Caco-2 (cell line): ENCODE measurements around the gene GLIS1. TPM values are rescaled to one million over a fixed set of nuclear protein-coding genes. Genes with fewer than 3 reads are reported as not detected.

Source experiments
- BruUV-seq: library from RNA; stranded (reverse); fragments of 400-500 nt; replicated peaks from 2 replicates; lab custom pipeline; 2021; lab: Mats Ljungman, UMichigan
- CTCF ChIA-PET: fragments of 300-600 bp; sonication (Branson Sonifier 250); formaldehyde crosslinking; loops from one replicate; lab custom pipeline; 2022; ENCODE audit warnings: antibody characterized with exemption; lab: Charles Lee
- POLR2A ChIA-PET: fragments of 300-600 bp; sonication (Branson Sonifier 250); formaldehyde crosslinking; loops from one replicate; lab custom pipeline; 2022; ENCODE audit warnings: antibody characterized with exemption; lab: Charles Lee
- DNase-seq, 2 experiments: peaks; one replicate each; pipeline versions ENCODE4 v3.0.0 to v3.0.0-alpha.2; 2020 to 2022
- H3K27me3 ChIP-seq: replicated peaks from 2 replicates; pipeline ENCODE4 v1.6.0; 2011; ENCODE audit warnings: low read length; ENCODE audit not compliant: control insufficient read depth, insufficient read depth
- H3K36me3 ChIP-seq: 2 replicates; pipeline ENCODE4 v1.5.1; 2011; ENCODE audit warnings: low read length; ENCODE audit not compliant: control insufficient read depth, insufficient read depth
- H3K4me1 ChIP-seq: fragments of 250-450 bp; sonication (Bioruptor Pico); 2 replicates; pipeline ENCODE4 v1.5.1; 2020; ENCODE audit warnings: mild to moderate bottlenecking
- H3K4me3 ChIP-seq: 2 replicates; pipeline ENCODE4 v1.5.1; 2011; ENCODE audit warnings: low read depth, mild to moderate bottlenecking, control low read depth, low read length
- H3K9me3 ChIP-seq: fragments of 250-450 bp; sonication (Bioruptor Pico); 2 replicates; pipeline ENCODE4 v1.5.1; 2020; ENCODE audit warnings: mild to moderate bottlenecking, moderate library complexity
- H3K27ac Mint-ChIP-seq: one replicate; pipeline ENCODE4 v1.8.0; 2022; ENCODE audit warnings: mixed read lengths; ENCODE audit not compliant: unreplicated experiment
- H3K27me3 Mint-ChIP-seq: one replicate; pipeline ENCODE4 v1.8.0; 2022; ENCODE audit warnings: mixed read lengths; ENCODE audit not compliant: insufficient read depth, unreplicated experiment
- H3K36me3 Mint-ChIP-seq: one replicate; pipeline ENCODE4 v1.8.0; 2022; ENCODE audit warnings: mild to moderate bottlenecking, mixed read lengths; ENCODE audit not compliant: insufficient read depth, unreplicated experiment
- H3K4me1 Mint-ChIP-seq: one replicate; pipeline ENCODE4 v1.8.0; 2022; ENCODE audit warnings: low read depth, mixed read lengths; ENCODE audit not compliant: unreplicated experiment
- H3K4me3 Mint-ChIP-seq: one replicate; pipeline ENCODE4 v1.8.0; 2022; ENCODE audit warnings: mild to moderate bottlenecking, moderate library complexity, mixed read lengths; ENCODE audit not compliant: unreplicated experiment
- H3K9me3 Mint-ChIP-seq: one replicate; pipeline ENCODE4 v1.8.0; 2022; ENCODE audit warnings: mixed read lengths; ENCODE audit not compliant: unreplicated experiment
- intact Hi-C: fragments of 100-400 bp; cut with micrococcal nuclease; formaldehyde crosslinking; loops from one replicate; pipeline ENCODE4 v1.10.0; 2022; ENCODE audit not compliant: unreplicated experiment
- total RNA-seq: library from RNA; stranded (reverse); gene quantifications from 2 replicates; pipeline ENCODE4 v1.2.3, GENCODE V29; 2022
- TF ChIP-seq, protein P1 (sequence below), 2 experiments: fragments of 200-600 bp in 1 of 2; IDR thresholded peaks; 1 replicate in 1 of 2; 2 replicates in 1 of 2; pipeline versions ENCODE4 v1.5.1 to v1.8.0; 2011 to 2022; ENCODE audit warnings: antibody characterized with exemption in 1 of 2, control low read depth in 1 of 2, inconsistent platforms in 1 of 2, low read depth in 1 of 2, low read length in 1 of 2, mild to moderate bottlenecking in 1 of 2, moderate library complexity in 1 of 2; ENCODE audit not compliant: insufficient read depth in 1 of 2, severe bottlenecking in 1 of 2, unreplicated experiment in 1 of 2

The GLIS1 gene
- total RNA-seq, 1 experiment from 2014 or later, result not detected

DNA sequence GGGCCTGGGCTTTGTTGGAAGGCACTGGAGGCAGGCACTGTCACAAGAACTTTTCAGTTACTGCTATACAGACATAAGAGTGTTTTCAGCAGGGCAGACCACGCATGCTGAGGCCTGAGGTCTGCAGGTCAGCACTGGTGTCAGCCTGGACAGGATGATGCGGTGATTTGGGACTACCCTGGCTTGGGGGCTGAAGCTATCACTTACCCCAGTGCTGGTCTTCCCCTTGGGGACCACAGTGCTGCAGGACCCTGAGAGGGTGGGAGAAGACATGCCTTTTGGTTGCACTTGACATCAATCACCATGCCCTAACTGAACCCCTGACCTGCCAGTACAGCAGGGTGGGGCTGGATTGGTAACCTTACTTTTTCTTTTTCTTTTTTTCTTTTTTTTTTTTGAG lies 270.6 kb downstream of the GLIS1 start:
- no peaks in the 10 kb centered on the region for H3K9me3 ChIP-seq
- H3K4me1 ChIP-seq, result no peaks in the 10 kb centered on the region
- H3K27ac Mint-ChIP-seq, result no peak overlapping the region
- no peaks in the 10 kb centered on the region for H3K36me3 ChIP-seq
- POLR2A ChIA-PET, result no interaction called here
- no peak for DNase-seq
- no peaks in the 10 kb centered on the region for H3K4me1 Mint-ChIP-seq
- no TSS peak for BruUV-seq
- no peak overlapping the region for H3K4me3 Mint-ChIP-seq
- CTCF ChIA-PET, result no interaction called here
- no peaks in the 10 kb centered on the region for H3K9me3 Mint-ChIP-seq
- no peaks in the 10 kb centered on the region for H3K27me3 ChIP-seq
- peaks cover 6% of the 10 kb centered on the region for H3K36me3 Mint-ChIP-seq
- intact Hi-C loops, result no loop called here
- TF ChIP-seq, protein P1, sequence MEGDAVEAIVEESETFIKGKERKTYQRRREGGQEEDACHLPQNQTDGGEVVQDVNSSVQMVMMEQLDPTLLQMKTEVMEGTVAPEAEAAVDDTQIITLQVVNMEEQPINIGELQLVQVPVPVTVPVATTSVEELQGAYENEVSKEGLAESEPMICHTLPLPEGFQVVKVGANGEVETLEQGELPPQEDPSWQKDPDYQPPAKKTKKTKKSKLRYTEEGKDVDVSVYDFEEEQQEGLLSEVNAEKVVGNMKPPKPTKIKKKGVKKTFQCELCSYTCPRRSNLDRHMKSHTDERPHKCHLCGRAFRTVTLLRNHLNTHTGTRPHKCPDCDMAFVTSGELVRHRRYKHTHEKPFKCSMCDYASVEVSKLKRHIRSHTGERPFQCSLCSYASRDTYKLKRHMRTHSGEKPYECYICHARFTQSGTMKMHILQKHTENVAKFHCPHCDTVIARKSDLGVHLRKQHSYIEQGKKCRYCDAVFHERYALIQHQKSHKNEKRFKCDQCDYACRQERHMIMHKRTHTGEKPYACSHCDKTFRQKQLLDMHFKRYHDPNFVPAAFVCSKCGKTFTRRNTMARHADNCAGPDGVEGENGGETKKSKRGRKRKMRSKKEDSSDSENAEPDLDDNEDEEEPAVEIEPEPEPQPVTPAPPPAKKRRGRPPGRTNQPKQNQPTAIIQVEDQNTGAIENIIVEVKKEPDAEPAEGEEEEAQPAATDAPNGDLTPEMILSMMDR (IDR thresholded peaks at IDR 0.05; ENCODE audit: insufficient read depth in 1 of 2, low read depth in 1 of 2, low read length in 1 of 2, severe bottlenecking in 1 of 2, unreplicated experiment in 1 of 2), result no peak
- no peaks in the 10 kb centered on the region for H3K27me3 Mint-ChIP-seq
- no peak overlapping the region for H3K4me3 ChIP-seq

- no peaks in the 10 kb centered on the region for H3K36me3 ChIP-seq
- H3K4me1 ChIP-seq, result no peaks in the 10 kb centered on the region
- intact Hi-C loops, result no loop called here
- ChIA-PET POLR2A (no interaction called here), CTCF (no interaction called here)
- TF ChIP-seq, protein P1 (IDR thresholded peaks at IDR 0.05; ENCODE audit: insufficient read depth in 1 of 2, low read depth in 1 of 2, low read length in 1 of 2, severe bottlenecking in 1 of 2, unreplicated experiment in 1 of 2), result no peak
- Mint-ChIP-seq H3K4me1 (no peaks in the 10 kb centered on the region), H3K36me3 (peaks cover 6% of the 10 kb centered on the region), H3K9me3 (no peaks in the 10 kb centered on the region), H3K27ac (no peak overlapping the region), H3K4me3 (no peak overlapping the region), H3K27me3 (no peaks in the 10 kb centered on the region)
- no TSS peak for BruUV-seq
- no peaks in the 10 kb centered on the region for H3K27me3 ChIP-seq
- DNase-seq, result no peak
- no peaks in the 10 kb centered on the region for H3K9me3 ChIP-seq
- no peak overlapping the region for H3K4me3 ChIP-seq
Observed at GRCh38 chr1:53467391-53467790, 271.6 kb downstream of the GLIS1 start.

GRCh38 chr1:53465023-53465957 lies 273.7 kb downstream of the GLIS1 start:
- Mint-ChIP-seq H3K36me3 (peaks cover 2% of the 10 kb centered on the region), H3K9me3 (no peaks in the 10 kb centered on the region), H3K27me3 (no peaks in the 10 kb centered on the region), H3K4me3 (no peak overlapping the region), H3K4me1 (no peaks in the 10 kb centered on the region), H3K27ac (no peak overlapping the region)
- intact Hi-C loops, result no loop called here
- Histone ChIP-seq H3K4me3 (no peak overlapping the region), H3K9me3 (no peaks in the 10 kb centered on the region), H3K36me3 (no peaks in the 10 kb centered on the region), H3K4me1 (no peaks in the 10 kb centered on the region), H3K27me3 (no peaks in the 10 kb centered on the region)
- no peak for DNase-seq
- ChIA-PET POLR2A (no interaction called here), CTCF (no interaction called here)
- TF ChIP-seq, protein P1 (IDR thresholded peaks at IDR 0.05; ENCODE audit: insufficient read depth in 1 of 2, low read depth in 1 of 2, low read length in 1 of 2, severe bottlenecking in 1 of 2, unreplicated experiment in 1 of 2), result no peak
- BruUV-seq, result no TSS peak
